Measurements from ENCODE around the gene GRIK5.
A peak's percentile ranks its signal among the peaks of the same experiment; 100 is the strongest.
"Not testable (repeated sequence)": the region's sequence is repeated elsewhere in the genome, so short reads cannot be mapped to it uniquely, and the experiment has no call there.

The GRIK5 gene

DNA sequence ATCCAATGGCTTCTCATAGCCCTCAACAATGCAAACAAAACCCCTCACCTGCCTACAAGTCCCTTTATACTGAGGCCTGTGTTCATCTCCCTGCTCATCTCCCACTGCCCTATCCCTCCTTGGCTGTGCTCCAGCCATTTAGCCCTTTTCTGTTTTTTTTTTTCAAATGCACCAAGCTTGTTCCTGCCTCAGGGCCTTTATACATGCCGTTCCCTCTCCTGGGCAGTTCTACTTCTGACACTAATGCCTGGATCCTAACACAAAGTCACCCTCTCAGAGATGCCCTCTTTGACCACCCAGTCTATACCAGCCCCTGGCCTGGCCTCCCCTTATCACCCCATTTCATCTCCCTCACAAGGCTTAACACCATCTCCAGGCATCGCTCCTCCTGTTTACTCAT lies 32.9 kb upstream of the GRIK5 start:
- no peaks in the 10 kb centered on the region for H3K9me3 Mint-ChIP-seq
- peaks cover 87% of the 10 kb centered on the region for H3K36me3 Mint-ChIP-seq (ENCODE audit: low read depth)
- H3K4me3 Mint-ChIP-seq, result no peak overlapping the region
- H3K4me1 Mint-ChIP-seq (ENCODE audit: low read depth), result peaks cover 20% of the 10 kb centered on the region
- no peak overlapping the region for H3K27ac Mint-ChIP-seq
- H3K27me3 Mint-ChIP-seq, result no peaks in the 10 kb centered on the region
- intact Hi-C loops (cut with micrococcal nuclease), result loop anchor here (10.0 kb wide), 2 partner anchors 192 to 332 kb away; no protein-coding TSS in a partner anchor

DNA sequence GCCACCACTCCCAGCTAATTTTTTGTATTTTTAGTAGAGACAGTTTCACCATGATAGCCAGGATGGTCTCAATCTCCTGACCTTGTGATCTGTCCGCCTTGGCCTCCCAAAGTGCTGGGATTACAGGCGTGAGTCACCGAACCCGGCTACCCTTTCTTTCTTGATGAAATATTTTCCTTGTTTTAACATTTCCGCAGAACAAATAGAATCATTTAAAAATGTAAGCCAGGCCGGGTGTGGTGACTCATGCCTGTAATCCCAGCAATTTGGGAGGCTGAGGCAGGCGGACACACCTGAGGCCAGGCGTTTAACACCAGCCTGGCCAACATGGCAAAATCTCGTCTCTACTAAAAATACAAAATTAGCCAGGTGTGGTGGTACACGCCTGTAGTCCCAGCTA lies 30.2 kb upstream of the GRIK5 start:
- peaks cover 93% of the 10 kb centered on the region for H3K36me3 Mint-ChIP-seq (ENCODE audit: low read depth)
- intact Hi-C loops (cut with micrococcal nuclease), result loop anchor here (10.0 kb wide), 2 partner anchors 195 to 335 kb away; no protein-coding TSS in a partner anchor

DNA sequence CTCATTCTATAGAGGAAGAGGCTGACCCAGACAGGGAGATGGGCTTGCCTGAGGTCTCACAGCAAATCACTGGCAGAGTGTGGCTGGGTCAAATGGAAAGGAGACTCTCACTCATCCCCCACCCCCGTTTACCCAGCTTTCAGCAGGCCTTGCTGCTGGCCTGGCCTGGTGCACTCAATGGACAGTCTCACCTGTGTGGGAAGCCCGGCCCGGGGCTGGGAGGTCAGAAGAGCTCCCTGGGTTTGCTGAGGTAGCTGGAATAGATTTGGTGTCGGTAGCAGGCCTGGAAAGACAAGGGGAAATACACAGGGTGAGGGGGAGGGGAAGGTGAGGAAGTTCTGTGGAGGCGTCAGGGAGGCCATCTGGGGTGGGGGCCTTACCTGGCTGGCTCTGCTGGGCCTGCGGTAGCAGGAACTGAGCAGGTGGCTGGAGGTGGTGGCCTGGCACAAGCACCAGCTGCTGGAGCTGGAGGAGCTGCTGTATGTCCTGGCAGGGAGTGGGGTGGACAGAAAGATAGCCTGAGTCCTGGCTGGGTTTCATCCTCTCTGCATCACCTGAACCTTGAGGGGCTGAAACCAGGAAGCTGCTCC lies 29.4 kb upstream of the GRIK5 start:
- no peaks in the 10 kb centered on the region for H3K27me3 Mint-ChIP-seq
- H3K9me3 Mint-ChIP-seq, result no peaks in the 10 kb centered on the region
- H3K4me1 Mint-ChIP-seq (ENCODE audit: low read depth), result no peaks in the 10 kb centered on the region
- H3K27ac Mint-ChIP-seq, result peak overlapping the region; percentile 27
- no peak overlapping the region for H3K4me3 Mint-ChIP-seq
- peaks cover 93% of the 10 kb centered on the region for H3K36me3 Mint-ChIP-seq (ENCODE audit: low read depth)
- intact Hi-C loops (cut with micrococcal nuclease), result no loop called here

More for the DNA sequence above, 30.2 kb upstream of the GRIK5 start:
- H3K9me3 Mint-ChIP-seq; H3K4me1 Mint-ChIP-seq (ENCODE audit: low read depth); H3K4me3 Mint-ChIP-seq; H3K27ac Mint-ChIP-seq; H3K27me3 Mint-ChIP-seq: not testable (repeated sequence)

DNA sequence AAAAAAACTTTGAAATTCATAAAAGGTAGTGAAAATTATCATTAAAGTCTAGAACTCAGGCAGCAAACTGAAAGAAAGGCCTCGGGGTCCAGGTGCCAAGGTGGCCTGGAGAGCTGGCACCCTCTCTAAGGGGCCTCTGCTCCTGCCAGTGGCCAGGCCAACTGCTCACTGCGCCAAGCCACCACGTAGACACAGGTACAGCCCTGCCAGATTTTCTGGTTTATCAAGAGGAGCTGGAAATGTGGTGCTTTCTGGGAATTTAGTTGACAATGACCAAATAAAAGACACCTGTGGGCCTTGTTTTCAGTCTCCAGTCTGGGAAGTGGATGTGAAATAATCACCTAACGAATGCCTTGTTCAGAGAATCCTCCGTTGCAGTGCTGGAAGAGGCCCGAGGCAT lies 28.8 kb upstream of the GRIK5 start:
- Mint-ChIP-seq H3K27ac (no peak overlapping the region), H3K27me3 (no peaks in the 10 kb centered on the region), H3K36me3 (ENCODE audit: low read depth) (peaks cover 95% of the 10 kb centered on the region), H3K4me3 (no peak overlapping the region), H3K9me3 (no peaks in the 10 kb centered on the region), H3K4me1 (ENCODE audit: low read depth) (no peaks in the 10 kb centered on the region)
- intact Hi-C loops (cut with micrococcal nuclease), result no loop called here

DNA sequence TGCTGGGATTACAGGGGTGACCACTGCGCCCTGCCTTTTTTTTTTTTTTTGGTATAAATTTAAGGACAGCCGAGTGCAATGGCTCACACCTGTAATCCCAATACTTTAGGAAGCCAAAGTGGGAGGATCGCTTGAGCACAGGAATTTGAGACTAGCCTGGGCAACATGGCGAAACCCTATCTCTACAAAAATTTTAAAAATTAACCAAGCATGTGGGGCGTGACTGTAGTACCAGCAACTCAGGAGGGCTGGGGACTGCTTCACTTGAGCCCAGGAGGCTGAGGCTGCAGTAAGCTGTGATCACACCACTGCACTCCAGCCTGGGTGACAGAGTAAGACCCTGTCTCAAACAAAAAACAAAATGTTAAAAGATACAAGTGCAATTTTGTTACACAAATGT lies 27.5 kb upstream of the GRIK5 start:
- Mint-ChIP-seq H3K4me3 (no peak overlapping the region), H3K27me3 (no peaks in the 10 kb centered on the region), H3K9me3 (no peaks in the 10 kb centered on the region), H3K4me1 (ENCODE audit: low read depth) (no peaks in the 10 kb centered on the region), H3K36me3 (ENCODE audit: low read depth) (peaks cover 93% of the 10 kb centered on the region), H3K27ac (no peak overlapping the region)
- intact Hi-C loops (cut with micrococcal nuclease), result no loop called here

DNA sequence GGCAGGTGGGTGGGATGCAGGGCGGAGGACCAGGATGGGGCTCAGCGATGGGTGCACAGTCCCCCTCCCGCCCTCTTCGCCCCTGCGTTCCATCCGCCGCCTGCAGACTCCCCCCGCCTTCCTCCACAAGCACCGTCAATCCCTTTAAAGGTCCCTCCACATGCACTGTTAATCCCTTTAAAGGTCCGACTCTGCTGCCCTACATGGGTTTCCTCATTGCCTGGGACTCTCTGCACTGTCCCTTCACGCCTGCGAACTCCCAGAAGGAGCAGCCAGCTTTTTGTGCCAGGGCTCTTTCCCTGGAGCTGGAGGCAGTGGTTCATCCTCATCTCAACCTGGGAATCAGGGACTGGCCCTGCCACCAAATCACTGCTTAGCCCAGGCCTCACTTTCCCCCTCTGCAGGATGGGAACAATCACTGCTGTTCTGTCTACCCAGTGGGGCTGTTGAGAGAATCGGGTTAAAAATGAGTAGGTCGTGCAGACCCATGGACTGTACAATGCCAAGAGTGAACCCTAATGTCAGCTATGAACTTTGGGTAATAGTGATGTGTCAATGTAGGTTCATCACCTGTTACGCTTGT lies 26.3 kb upstream of the GRIK5 start:
- no peaks in the 10 kb centered on the region for H3K9me3 Mint-ChIP-seq
- no peaks in the 10 kb centered on the region for H3K27me3 Mint-ChIP-seq
- no peak overlapping the region for H3K4me3 Mint-ChIP-seq
- peaks cover 94% of the 10 kb centered on the region for H3K36me3 Mint-ChIP-seq (ENCODE audit: low read depth)
- intact Hi-C loops (cut with micrococcal nuclease), result no loop called here
- H3K4me1 Mint-ChIP-seq (ENCODE audit: low read depth), result peaks cover under 1% of the 10 kb centered on the region
- no peak overlapping the region for H3K27ac Mint-ChIP-seq

DNA sequence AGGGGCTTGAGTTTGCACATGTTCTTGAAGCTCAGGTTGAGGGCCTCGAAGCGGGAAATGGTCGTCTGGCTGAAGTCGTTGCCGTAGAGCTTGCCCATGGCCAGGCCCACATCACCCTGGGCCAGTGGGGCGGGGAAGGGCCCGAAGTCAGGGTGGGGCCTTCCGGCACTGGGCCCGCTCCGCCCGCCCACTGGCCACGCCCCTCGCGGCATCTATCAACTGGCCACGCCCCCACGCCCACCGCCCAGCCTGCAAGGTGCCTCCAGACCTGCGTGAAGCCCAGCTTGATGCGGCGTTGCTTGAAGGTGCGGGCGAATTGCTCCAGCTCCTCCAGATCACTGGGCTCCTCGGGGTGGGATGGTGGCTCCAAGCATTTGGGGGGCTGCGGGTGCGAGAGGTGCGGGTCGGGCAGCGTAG lies 25.8 kb upstream of the GRIK5 start:
- Mint-ChIP-seq H3K9me3 (no peaks in the 10 kb centered on the region), H3K36me3 (ENCODE audit: low read depth) (peaks cover 94% of the 10 kb centered on the region), H3K27me3 (no peaks in the 10 kb centered on the region), H3K27ac (no peak overlapping the region), H3K4me1 (ENCODE audit: low read depth) (peaks cover 6% of the 10 kb centered on the region), H3K4me3 (no peak overlapping the region)
- intact Hi-C loops (cut with micrococcal nuclease), result no loop called here

DNA sequence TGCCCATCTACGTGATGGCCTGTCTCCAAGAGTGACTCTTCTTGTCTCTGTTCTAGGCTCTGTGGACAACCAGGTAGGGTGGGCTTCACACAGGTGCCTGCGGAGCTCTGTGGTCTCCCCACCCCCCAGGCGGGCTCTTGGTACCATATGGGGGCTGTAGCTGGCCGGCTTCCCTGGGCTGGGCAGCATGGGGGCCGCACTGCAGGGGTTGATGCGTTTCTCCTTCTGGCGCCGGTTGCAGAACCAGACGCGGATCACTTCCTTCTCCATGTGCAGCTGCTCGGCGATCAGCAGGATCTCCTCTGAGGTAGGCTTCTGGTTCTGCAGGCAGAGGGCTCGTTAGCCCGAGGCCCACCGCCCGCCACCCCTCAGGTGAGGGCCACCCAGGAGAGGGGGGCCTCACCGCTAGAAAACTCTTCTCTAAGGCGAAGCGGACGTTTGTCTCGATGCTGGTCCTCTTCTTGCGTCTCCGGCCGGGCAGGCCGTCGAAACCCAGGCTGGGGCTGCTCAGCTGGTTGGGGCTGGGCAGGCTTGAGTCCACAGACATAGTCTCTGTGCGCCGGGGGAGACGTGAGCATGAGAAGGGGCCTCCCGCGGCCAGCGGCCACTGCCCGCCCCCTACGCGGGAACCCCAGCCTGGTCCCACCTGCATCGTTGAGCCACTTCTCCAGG lies 25.3 kb upstream of the GRIK5 start:
- Mint-ChIP-seq H3K4me3 (no peak overlapping the region), H3K9me3 (no peaks in the 10 kb centered on the region), H3K4me1 (ENCODE audit: low read depth) (peaks cover 11% of the 10 kb centered on the region), H3K27me3 (no peaks in the 10 kb centered on the region), H3K36me3 (ENCODE audit: low read depth) (peaks cover 94% of the 10 kb centered on the region), H3K27ac (no peak overlapping the region)
- intact Hi-C loops (cut with micrococcal nuclease), result no loop called here

DNA sequence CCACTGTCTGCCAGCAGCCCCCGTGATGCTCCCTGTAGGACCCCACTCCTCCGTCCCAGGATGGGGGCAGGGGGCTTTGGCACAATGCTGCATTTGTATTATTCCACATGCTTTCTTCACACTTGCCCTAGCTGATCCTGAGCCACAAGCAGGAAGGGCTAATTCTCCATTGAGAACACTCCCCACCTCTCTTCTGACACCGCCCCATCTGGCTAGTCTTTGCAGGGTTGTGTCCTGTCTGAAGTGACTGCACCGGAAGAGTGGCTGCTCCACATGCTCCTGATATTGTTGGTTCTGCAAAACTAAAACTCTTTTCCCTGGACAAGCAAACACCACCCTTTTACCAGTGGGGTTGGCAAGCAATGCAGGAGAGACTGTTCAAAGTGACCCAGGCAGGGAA lies 23.9 kb upstream of the GRIK5 start:
- H3K4me3 Mint-ChIP-seq, result no peak overlapping the region
- H3K9me3 Mint-ChIP-seq, result no peaks in the 10 kb centered on the region
- H3K27ac Mint-ChIP-seq, result no peak overlapping the region
- H3K4me1 Mint-ChIP-seq (ENCODE audit: low read depth), result peaks cover 25% of the 10 kb centered on the region
- peaks cover 88% of the 10 kb centered on the region for H3K36me3 Mint-ChIP-seq (ENCODE audit: low read depth)
- intact Hi-C loops (cut with micrococcal nuclease), result no loop called here
- no peaks in the 10 kb centered on the region for H3K27me3 Mint-ChIP-seq

DNA sequence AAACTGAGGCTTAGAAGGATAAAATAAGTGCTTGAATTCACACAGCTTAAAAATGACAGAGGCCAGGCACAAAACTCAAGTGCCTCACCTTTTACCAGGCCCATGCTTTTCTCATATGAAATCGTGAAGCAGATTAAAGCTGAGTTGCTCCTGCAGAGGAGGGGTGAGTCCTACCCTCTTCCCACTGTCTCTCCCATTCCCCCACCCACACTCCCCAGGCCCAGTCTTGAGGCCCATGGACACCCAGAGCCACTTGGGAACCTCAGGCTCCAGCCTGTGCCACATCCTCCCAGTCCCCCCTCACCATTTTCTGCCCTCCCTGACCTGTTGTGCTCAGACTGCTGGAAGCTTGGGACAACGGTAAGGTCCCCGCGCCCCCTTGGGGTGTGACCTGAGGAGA lies 23.5 kb upstream of the GRIK5 start:
- H3K4me3 Mint-ChIP-seq, result no peak overlapping the region
- H3K36me3 Mint-ChIP-seq (ENCODE audit: low read depth), result peaks cover 84% of the 10 kb centered on the region
- peaks cover 29% of the 10 kb centered on the region for H3K4me1 Mint-ChIP-seq (ENCODE audit: low read depth)
- H3K27me3 Mint-ChIP-seq, result no peaks in the 10 kb centered on the region
- intact Hi-C loops (cut with micrococcal nuclease), result no loop called here
- H3K9me3 Mint-ChIP-seq, result no peaks in the 10 kb centered on the region
- no peak overlapping the region for H3K27ac Mint-ChIP-seq

DNA sequence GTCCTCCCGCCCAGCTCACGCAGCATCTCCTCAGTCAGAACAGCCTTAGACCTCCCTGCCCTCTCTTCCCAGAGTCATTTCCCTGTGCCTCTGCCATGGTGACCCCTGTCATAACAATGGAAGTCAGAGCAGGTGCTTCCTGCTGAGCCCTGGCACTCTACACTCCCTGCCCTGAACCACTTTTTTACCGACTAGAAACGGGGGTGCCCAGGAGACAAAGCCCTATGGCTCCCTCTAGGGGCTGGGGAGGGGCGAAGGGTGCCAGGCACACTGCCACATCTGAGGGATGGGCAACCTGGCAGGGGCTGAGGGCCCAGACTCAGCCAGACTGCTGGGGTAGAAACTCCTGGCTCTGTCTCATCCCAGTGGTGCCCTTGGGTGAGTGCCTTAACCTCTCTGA lies 22.3 kb upstream of the GRIK5 start:
- peaks cover 38% of the 10 kb centered on the region for H3K4me1 Mint-ChIP-seq (ENCODE audit: low read depth)
- H3K27ac Mint-ChIP-seq, result no peak overlapping the region
- peaks cover 72% of the 10 kb centered on the region for H3K36me3 Mint-ChIP-seq (ENCODE audit: low read depth)

DNA sequence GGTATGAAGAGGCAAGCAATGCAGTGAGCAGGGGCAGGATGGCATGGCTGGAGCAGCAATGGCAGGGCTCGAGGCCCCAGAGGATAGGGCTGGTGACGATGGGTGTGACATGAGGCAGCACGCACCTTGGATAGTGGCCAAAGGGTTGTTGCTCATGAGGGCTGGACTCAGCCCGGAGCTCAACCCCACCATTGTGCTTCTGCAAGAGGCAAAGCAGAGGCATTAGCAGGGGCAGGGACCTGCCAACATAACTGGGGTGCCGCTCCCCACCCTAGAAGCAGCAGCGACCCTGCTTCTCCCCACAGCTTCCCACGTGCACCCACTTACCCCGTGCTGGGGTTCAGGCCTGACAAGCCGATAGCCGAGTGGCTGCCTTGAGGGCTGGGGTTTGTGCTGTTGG lies 21.7 kb upstream of the GRIK5 start:
- Mint-ChIP-seq H3K4me3 (no peak overlapping the region), H3K27ac (no peak overlapping the region), H3K36me3 (ENCODE audit: low read depth) (peaks cover 66% of the 10 kb centered on the region), H3K9me3 (no peaks in the 10 kb centered on the region), H3K4me1 (ENCODE audit: low read depth) (peaks cover 38% of the 10 kb centered on the region), H3K27me3 (no peaks in the 10 kb centered on the region)
- intact Hi-C loops (cut with micrococcal nuclease), result no loop called here

More for the DNA sequence above, 22.3 kb upstream of the GRIK5 start:
- Mint-ChIP-seq H3K4me3 (no peak overlapping the region), H3K9me3 (no peaks in the 10 kb centered on the region), H3K27me3 (no peaks in the 10 kb centered on the region)
- intact Hi-C loops (cut with micrococcal nuclease), result no loop called here

DNA sequence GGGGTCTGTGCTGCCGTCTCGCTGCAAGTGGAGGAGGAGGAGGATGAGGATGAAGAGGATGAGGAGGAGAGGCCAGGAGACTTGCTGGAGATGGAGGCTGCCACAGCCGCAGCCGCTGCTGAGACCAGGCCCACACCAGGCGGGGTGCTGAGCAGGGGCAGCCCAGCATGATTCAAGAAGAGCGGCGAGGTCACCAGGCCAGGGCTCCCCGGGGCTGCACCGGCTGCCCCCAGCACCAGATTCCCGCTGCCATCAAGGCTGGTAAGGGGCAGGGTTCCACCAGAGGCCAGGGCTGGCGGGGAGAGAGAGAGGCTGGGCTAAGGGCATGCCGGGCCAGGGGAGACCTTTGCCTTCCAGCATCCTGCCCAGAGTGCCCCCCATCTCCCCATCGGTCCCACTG lies 21.3 kb upstream of the GRIK5 start:
- H3K36me3 Mint-ChIP-seq (ENCODE audit: low read depth), result peaks cover 62% of the 10 kb centered on the region
- H3K9me3 Mint-ChIP-seq, result no peaks in the 10 kb centered on the region
- intact Hi-C loops (cut with micrococcal nuclease), result no loop called here
- H3K27ac Mint-ChIP-seq, result no peak overlapping the region
- peaks cover 38% of the 10 kb centered on the region for H3K4me1 Mint-ChIP-seq (ENCODE audit: low read depth)
- H3K4me3 Mint-ChIP-seq, result no peak overlapping the region
- no peaks in the 10 kb centered on the region for H3K27me3 Mint-ChIP-seq

DNA sequence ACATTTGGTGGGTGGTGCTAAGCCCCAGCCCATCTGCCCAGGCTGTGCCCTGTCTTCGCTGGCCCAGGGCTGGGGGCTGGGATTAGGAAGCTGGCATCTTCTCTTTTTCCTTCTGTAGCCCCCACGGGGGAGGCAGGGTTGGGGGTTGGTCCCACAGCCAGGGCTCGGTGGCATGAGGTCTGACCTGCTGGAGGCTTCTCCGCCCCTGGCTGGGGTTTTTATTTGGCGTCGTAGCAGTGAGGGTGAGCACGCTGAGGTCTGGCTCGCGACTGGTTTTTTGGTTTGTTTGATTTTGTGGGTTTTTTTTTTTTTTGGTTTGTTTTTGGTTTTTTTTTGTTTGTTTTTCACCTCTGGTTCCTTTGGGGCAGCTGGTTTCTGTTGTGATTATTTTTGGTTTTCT lies 20.7 kb upstream of the GRIK5 start:
- peaks cover 43% of the 10 kb centered on the region for H3K4me1 Mint-ChIP-seq (ENCODE audit: low read depth)
- H3K4me3 Mint-ChIP-seq, result no peak overlapping the region
- no peaks in the 10 kb centered on the region for H3K9me3 Mint-ChIP-seq
- peaks cover 55% of the 10 kb centered on the region for H3K36me3 Mint-ChIP-seq (ENCODE audit: low read depth)
- H3K27me3 Mint-ChIP-seq, result no peaks in the 10 kb centered on the region
- no peak overlapping the region for H3K27ac Mint-ChIP-seq
- intact Hi-C loops (cut with micrococcal nuclease), result no loop called here

Data from dendritic cell treated with granulocyte-macrophage colony-stimulating factor and Interleukin-4, amounts not matched to agents 40 ng/mL and 50 ng/mL, for 4 days (primary cell).